ENCODE measurements around the gene ITPK1.

Gene ITPK1

DNA sequence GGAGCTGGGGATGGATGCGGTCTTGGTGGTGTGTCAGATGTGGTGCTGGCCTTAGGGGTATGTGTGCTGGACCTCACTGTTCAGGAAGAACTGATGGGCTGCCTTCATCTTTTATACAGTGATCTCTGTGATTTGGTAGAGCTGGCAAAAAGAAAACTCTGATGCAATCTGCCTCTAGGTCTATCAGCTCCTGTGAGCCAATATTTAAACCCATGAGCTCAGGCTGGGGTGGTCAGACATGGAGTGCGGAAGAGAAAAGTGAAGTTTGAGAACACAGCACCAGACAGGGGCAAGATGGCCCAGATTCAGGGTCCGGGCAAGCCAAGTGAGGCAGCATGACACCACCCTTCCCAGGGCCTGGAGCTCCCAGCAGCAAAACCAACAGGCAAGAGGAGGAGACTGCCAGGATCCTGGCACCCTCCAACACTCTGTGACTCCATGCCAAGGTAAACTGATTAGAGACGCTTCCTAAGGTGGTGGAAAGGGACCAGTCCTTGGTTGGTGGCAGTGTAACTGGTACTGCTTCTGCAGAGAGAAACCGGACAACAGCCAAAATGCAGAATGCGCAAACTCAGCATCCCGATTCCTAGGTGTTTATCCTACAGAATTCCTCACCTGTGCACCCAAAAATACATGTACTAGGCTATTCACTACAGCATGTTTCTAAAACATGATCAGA, 110.5 kb downstream of the ITPK1 start:
- FAIRE-seq (no peak), DNase-seq (ENCODE audit: insufficient read length, low spot score) (no peak)
- TF ChIP-seq, protein P1, sequence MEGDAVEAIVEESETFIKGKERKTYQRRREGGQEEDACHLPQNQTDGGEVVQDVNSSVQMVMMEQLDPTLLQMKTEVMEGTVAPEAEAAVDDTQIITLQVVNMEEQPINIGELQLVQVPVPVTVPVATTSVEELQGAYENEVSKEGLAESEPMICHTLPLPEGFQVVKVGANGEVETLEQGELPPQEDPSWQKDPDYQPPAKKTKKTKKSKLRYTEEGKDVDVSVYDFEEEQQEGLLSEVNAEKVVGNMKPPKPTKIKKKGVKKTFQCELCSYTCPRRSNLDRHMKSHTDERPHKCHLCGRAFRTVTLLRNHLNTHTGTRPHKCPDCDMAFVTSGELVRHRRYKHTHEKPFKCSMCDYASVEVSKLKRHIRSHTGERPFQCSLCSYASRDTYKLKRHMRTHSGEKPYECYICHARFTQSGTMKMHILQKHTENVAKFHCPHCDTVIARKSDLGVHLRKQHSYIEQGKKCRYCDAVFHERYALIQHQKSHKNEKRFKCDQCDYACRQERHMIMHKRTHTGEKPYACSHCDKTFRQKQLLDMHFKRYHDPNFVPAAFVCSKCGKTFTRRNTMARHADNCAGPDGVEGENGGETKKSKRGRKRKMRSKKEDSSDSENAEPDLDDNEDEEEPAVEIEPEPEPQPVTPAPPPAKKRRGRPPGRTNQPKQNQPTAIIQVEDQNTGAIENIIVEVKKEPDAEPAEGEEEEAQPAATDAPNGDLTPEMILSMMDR (IDR thresholded peaks at IDR 0.05; ENCODE audit: insufficient read depth, missing control alignments), result no peak

DNA sequence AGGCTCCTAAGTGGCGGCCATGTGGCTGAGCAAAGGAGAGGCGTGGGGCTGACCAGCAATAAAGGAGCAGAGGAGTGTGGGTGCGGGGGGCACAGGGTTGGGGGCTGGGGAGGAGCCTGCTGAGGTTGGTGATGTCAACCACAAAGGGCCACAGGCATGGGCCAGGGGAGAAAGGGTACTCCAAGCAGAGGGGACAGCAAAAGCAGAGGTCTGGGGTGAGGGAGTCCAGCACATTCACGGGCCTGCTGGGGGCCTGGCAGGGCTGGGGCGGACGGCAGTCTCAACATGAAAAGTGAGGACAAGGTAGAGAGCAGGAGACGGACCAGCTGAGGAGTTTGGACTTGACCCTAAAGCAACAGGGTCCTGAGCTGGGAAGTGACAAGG, 111.0 kb downstream of the ITPK1 start:
- no peak for FAIRE-seq
- DNase-seq (ENCODE audit: insufficient read length, low spot score), result no peak
- TF ChIP-seq, protein P1 (IDR thresholded peaks at IDR 0.05; ENCODE audit: insufficient read depth, missing control alignments), result no peak

DNA sequence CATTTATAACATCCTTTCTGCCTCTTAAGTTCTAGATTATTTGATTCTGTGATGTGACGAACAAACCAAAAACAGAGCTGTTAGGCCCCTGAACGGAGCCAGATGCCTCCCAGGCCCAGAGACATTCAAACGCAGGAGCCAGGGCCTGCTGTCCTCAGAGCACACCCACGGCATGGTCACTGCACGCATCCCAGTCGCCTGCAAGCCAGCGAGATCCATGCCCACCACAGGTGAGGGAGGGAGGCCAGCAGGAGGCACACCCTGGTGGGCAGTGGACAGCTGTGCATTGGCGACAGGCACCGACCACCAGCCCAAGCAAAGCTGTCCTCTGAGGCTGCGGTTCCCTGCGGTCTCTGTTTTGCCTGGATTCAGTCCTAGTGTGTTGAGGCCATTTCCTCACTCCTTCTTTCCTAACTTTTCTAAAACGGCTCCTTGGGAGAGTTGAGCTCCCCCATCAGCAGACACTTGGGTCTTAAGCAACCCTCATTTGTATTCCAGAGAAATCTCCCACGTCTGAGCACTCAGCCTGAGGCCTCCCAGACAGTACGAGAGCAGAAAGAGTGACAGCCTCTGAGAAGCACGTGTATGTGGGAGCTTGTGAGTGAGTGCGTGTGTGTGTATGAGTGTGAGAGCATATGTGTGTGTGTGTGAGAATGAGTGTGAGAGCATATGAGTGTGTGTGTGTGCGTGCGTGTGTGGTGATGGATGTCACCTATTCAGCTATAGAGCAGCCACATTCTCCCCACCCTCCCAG, 111.6 kb downstream of the ITPK1 start:
- DNase-seq (ENCODE audit: insufficient read length, low spot score), result no peak
- no peak for FAIRE-seq
- TF ChIP-seq, protein P1 (IDR thresholded peaks at IDR 0.05; ENCODE audit: insufficient read depth, missing control alignments), result no peak

DNA sequence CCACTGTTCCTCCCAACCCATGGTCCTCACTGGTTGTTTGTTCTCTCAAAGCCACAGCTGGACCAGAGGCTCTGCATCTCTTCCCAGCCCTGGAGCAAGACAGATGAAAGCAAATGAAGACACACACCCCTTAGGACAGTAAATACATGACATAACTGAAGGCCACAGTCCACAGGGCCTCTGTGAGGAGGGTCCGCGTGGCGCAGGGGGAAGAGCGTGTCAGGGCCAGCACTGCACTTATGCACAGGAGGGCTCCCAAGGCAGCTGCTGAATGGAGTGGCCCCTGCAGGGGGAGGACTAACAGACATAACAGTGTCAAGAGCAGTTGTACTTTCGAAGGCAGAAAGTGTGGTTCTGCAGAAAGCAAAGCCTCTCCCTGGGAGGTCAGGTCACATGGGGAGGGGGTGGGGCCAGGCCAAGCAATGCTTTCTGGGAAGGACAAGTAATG, 112.8 kb downstream of the ITPK1 start:
- no peak for DNase-seq (ENCODE audit: insufficient read length, low spot score)
- TF ChIP-seq, protein P1 (IDR thresholded peaks at IDR 0.05; ENCODE audit: insufficient read depth, missing control alignments), result no peak
- FAIRE-seq, result no peak

DNA sequence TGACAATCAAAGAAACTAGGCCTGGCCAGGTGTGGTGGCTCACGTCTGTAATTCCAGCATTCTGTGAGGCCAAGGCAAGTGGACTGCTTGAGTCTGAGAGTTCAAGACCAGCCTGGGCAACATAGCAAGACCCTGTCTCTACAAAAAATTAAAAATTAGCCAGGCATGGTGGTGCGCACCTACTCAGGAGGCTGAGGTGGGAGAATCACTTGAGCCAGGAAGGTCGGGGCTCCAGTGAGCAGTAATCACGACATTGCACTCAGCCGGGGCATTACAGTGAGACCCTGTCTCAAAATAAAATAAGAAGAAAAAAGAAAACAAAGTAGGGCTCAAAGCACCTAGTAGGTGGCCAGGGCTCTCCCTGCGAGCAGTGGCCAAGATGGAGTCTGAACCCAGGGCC, 113.7 kb downstream of the ITPK1 start:
- DNase-seq (ENCODE audit: insufficient read length, low spot score) (no peak), FAIRE-seq (no peak)
- TF ChIP-seq, protein P1 (IDR thresholded peaks at IDR 0.05; ENCODE audit: insufficient read depth, missing control alignments), result no peak

DNA sequence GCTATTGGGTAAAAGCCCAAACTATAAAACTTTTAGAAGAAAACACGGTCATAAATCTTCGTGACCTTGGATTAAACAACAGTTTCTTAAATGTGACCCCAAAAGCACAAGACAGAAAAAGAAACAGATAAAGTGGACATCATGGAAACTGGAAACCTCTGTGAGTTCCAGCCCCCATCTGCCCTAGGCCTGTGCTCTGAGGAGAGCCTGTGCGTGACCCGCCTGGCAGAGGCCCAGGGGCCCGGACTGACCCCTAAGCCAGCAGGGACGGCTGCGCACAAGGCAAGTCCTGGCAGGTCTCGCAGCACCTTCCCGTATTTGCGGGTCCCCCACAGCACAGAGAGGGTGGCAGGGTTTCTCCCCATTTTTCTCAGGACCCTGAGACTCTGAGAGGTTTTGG, 116.8 kb downstream of the ITPK1 start:
- no peak for DNase-seq (ENCODE audit: insufficient read length, low spot score)
- no peak for FAIRE-seq
- TF ChIP-seq, protein P1 (IDR thresholded peaks at IDR 0.05; ENCODE audit: insufficient read depth, missing control alignments), result no peak

All from D721Med (cell line).